Neural progenitor cell (in vitro differentiated cells): ENCODE measurements around the gene ADIG. TPM values are rescaled to one million over a fixed set of nuclear protein-coding genes. Genes with fewer than 3 reads are reported as not detected.

Experiments
- DNase-seq: peaks from one replicate; pipeline ENCODE4 v3.0.0-alpha.2; 2016; ENCODE audit warnings: low spot score
- H2AFZ ChIP-seq: fragments of 200-600 bp; sonication (generic); replicated peaks from 2 replicates; pipeline ENCODE4 v1.6.1; 2016; ENCODE audit warnings: antibody characterized with exemption
- H3F3A ChIP-seq: fragments of 200-600 bp; sonication (generic); 2 replicates; pipeline ENCODE4 v1.6.1; 2016; ENCODE audit warnings: antibody characterized with exemption, low read depth
- H3K27ac ChIP-seq: fragments of 200-600 bp; sonication (generic); 2 replicates; pipeline ENCODE4 v1.5.1; 2016; ENCODE audit warnings: mild to moderate bottlenecking
- H3K27me3 ChIP-seq: fragments of 200-600 bp; sonication (generic); 2 replicates; pipeline ENCODE4 v1.6.1; 2016; ENCODE audit warnings: mild to moderate bottlenecking, moderate library complexity
- H3K36me3 ChIP-seq: fragments of 200-600 bp; sonication (generic); 2 replicates; pipeline ENCODE4 v1.5.1; 2016
- H3K4me1 ChIP-seq: fragments of 200-600 bp; sonication (generic); 2 replicates; pipeline ENCODE4 v1.6.1; 2016; ENCODE audit warnings: mixed run types
- H3K4me2 ChIP-seq: fragments of 200-600 bp; sonication (generic); 2 replicates; pipeline ENCODE4 v1.6.1; 2016
- H3K4me3 ChIP-seq: fragments of 200-600 bp; sonication (generic); 2 replicates; pipeline ENCODE4 v1.5.1; 2016
- H3K79me2 ChIP-seq: fragments of 200-600 bp; sonication (generic); 2 replicates; pipeline ENCODE4 v1.6.1; 2016; ENCODE audit warnings: low read depth
- H3K9ac ChIP-seq: fragments of 200-600 bp; sonication (generic); 2 replicates; pipeline ENCODE4 v1.6.1; 2016
- H3K9me3 ChIP-seq: fragments of 200-600 bp; sonication (generic); 2 replicates; pipeline ENCODE4 v1.5.1; 2016; ENCODE audit warnings: low read depth
- H4K20me1 ChIP-seq: fragments of 200-600 bp; sonication (generic); 2 replicates; pipeline ENCODE4 v1.6.1; 2016; ENCODE audit warnings: low read depth
- H3K27ac Mint-ChIP-seq: 3 replicates; pipeline ENCODE4 v1.8.0; 2021; ENCODE audit warnings: mixed read lengths
- H3K27me3 Mint-ChIP-seq: 2 replicates; pipeline ENCODE4 v1.8.0; 2022; ENCODE audit warnings: low read depth, mild to moderate bottlenecking, inconsistent platforms, moderate library complexity, mixed read lengths; ENCODE audit not compliant: insufficient read depth
- H3K36me3 Mint-ChIP-seq: 3 replicates; pipeline ENCODE4 v1.8.0; 2021; ENCODE audit warnings: mixed read lengths
- H3K4me1 Mint-ChIP-seq: 3 replicates; pipeline ENCODE4 v1.8.0; 2021; ENCODE audit warnings: mixed read lengths
- H3K4me3 Mint-ChIP-seq: 3 replicates; pipeline ENCODE4 v1.8.0; 2021; ENCODE audit warnings: mild to moderate bottlenecking, moderate library complexity, mixed read lengths
- H3K9me3 Mint-ChIP-seq: 3 replicates; pipeline ENCODE4 v1.8.0; 2020; ENCODE audit warnings: mixed read lengths
- EZH2 ChIP-seq: fragments of 200-600 bp; sonication (generic); IDR thresholded peaks from 2 replicates; pipeline ENCODE4 v1.6.1; 2017; ENCODE audit warnings: antibody characterized with exemption, mild to moderate bottlenecking, moderate library complexity
- EZH2phosphoT487 ChIP-seq: fragments of 200-600 bp; sonication (generic); IDR thresholded peaks from 2 replicates; pipeline ENCODE4 v1.6.1; 2017; ENCODE audit warnings: antibody characterized with exemption
- total RNA-seq: library from RNA; depleted of rRNA; stranded (reverse); fragments of >200 nt; gene quantifications from 2 replicates; pipeline ENCODE4 v1.2.3, GENCODE V29; 2015; ENCODE audit warnings: low replicate concordance
- TF ChIP-seq, protein P1 (sequence below): fragments of 200-600 bp; sonication (generic); IDR thresholded peaks from 2 replicates; pipeline ENCODE4 v1.5.1; 2017; ENCODE audit warnings: antibody characterized with exemption, mild to moderate bottlenecking

The ADIG gene
- total RNA-seq, 1 donor from 2014 or later = not detected

DNA sequence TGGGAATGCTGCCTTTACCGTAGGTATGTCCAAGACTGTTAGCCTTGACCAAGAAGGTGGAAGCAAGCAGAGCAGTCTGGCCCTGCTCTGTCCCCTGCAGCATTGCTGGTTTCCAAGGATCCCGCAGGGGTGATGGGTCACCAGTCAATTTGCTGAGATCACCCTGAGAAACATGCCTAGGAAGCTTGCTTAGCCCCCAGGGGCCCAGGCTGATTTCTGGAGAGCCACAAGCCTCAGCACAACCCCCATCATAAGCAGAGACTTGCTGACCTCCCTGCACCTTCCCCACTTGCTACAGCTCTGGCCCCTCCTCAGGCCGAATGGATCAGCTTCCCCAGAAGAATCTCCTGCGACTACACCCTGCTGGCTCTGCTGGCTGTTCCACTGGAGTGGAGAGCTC lies 42.1 kb downstream of the ADIG start:
- no peak overlapping the region for H3K27ac ChIP-seq
- Mint-ChIP-seq H3K4me1 (peaks cover 22% of the 10 kb centered on the region), H3K4me3 (no peak overlapping the region), H3K27me3 (no peaks in the 10 kb centered on the region), H3K9me3 (peaks cover 3% of the 10 kb centered on the region), H3K36me3 (no peaks in the 10 kb centered on the region), H3K27ac (no peak overlapping the region)
- H3K79me2 ChIP-seq = no peaks in the 10 kb centered on the region
- no peaks in the 10 kb centered on the region for H3K9me3 ChIP-seq
- DNase-seq = no peak
- no peak overlapping the region for H2AFZ ChIP-seq
- H3K4me3 ChIP-seq = no peak overlapping the region
- no peak for TF ChIP-seq EZH2phosphoT487
- no peak for TF ChIP-seq EZH2
- TF ChIP-seq, protein P1, sequence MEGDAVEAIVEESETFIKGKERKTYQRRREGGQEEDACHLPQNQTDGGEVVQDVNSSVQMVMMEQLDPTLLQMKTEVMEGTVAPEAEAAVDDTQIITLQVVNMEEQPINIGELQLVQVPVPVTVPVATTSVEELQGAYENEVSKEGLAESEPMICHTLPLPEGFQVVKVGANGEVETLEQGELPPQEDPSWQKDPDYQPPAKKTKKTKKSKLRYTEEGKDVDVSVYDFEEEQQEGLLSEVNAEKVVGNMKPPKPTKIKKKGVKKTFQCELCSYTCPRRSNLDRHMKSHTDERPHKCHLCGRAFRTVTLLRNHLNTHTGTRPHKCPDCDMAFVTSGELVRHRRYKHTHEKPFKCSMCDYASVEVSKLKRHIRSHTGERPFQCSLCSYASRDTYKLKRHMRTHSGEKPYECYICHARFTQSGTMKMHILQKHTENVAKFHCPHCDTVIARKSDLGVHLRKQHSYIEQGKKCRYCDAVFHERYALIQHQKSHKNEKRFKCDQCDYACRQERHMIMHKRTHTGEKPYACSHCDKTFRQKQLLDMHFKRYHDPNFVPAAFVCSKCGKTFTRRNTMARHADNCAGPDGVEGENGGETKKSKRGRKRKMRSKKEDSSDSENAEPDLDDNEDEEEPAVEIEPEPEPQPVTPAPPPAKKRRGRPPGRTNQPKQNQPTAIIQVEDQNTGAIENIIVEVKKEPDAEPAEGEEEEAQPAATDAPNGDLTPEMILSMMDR = no peak
- no peaks in the 10 kb centered on the region for H3K27me3 ChIP-seq
- H3K9ac ChIP-seq = no peak overlapping the region
- H3K4me1 ChIP-seq = no peaks in the 10 kb centered on the region
- H3K36me3 ChIP-seq = no peaks in the 10 kb centered on the region
- H3K4me2 ChIP-seq = no peak overlapping the region
- no peaks in the 10 kb centered on the region for H3F3A ChIP-seq
- no peaks in the 10 kb centered on the region for H4K20me1 ChIP-seq

DNA sequence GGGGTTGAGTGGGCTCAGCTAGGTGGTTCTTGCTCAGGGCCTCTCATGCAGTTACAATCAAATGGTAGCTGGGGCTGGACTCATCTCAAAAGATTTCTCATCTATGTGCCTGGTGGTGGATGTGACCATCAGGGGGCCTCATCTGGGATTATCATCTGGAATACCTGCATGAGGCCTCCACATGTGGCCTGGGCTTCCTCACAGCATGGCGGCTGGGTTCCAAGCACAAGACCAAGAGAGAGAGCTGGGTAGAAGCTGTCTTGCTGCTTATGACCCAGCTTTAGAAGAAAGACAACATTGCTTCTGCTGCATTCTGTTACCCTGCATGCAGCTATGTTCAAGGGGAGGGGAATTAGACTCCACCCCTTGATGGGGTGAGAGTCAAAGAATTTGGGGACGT lies 43.1 kb downstream of the ADIG start:
- Mint-ChIP-seq H3K27me3 (no peaks in the 10 kb centered on the region), H3K4me1 (peaks cover 22% of the 10 kb centered on the region), H3K9me3 (peaks cover 3% of the 10 kb centered on the region), H3K36me3 (no peaks in the 10 kb centered on the region), H3K4me3 (no peak overlapping the region), H3K27ac (no peak overlapping the region)
- no peaks in the 10 kb centered on the region for H3F3A ChIP-seq
- no peak for TF ChIP-seq EZH2phosphoT487
- TF ChIP-seq, protein P1 = no peak
- TF ChIP-seq EZH2 = no peak
- no peaks in the 10 kb centered on the region for H4K20me1 ChIP-seq
- no peak overlapping the region for H2AFZ ChIP-seq
- no peak overlapping the region for H3K4me3 ChIP-seq
- no peaks in the 10 kb centered on the region for H3K36me3 ChIP-seq
- no peak overlapping the region for H3K27ac ChIP-seq
- H3K9ac ChIP-seq = no peak overlapping the region
- no peaks in the 10 kb centered on the region for H3K27me3 ChIP-seq
- DNase-seq = no peak
- H3K4me1 ChIP-seq = no peaks in the 10 kb centered on the region
- no peak overlapping the region for H3K4me2 ChIP-seq
- H3K79me2 ChIP-seq = no peaks in the 10 kb centered on the region
- no peaks in the 10 kb centered on the region for H3K9me3 ChIP-seq

DNA sequence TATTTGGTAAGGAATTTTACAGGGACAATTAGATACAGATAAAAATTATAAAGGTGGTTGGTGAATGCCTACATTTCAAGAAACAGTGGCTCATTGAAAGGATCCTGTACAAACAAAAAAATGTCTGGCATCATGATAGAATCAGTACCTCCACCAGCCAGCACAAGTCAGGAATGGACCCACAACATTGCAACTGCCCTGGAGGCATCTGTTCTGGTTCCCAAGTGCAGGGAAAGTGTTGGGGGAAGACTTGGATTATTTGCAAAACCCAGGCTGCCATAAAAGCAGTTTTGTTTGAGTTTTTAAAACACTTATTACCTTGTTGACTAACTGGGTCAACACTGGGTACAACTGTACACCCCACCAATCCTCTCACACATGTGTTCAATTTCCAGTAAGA lies 44.9 kb downstream of the ADIG start:
- Mint-ChIP-seq H3K4me3 (no peak overlapping the region), H3K27me3 (no peaks in the 10 kb centered on the region), H3K36me3 (no peaks in the 10 kb centered on the region), H3K9me3 (peaks cover 3% of the 10 kb centered on the region), H3K4me1 (peaks cover 14% of the 10 kb centered on the region), H3K27ac (no peak overlapping the region)
- Histone ChIP-seq H3K36me3 (no peaks in the 10 kb centered on the region), H3K4me3 (no peak overlapping the region), H3K27me3 (no peaks in the 10 kb centered on the region), H3K79me2 (no peaks in the 10 kb centered on the region), H3K9me3 (no peaks in the 10 kb centered on the region), H3K9ac (no peak overlapping the region), H3K27ac (no peak overlapping the region), H2AFZ (no peak overlapping the region), H3K4me1 (no peaks in the 10 kb centered on the region), H3K4me2 (no peak overlapping the region), H3F3A (no peaks in the 10 kb centered on the region), H4K20me1 (no peaks in the 10 kb centered on the region)
- no peak for DNase-seq
- no peak for TF ChIP-seq EZH2phosphoT487
- no peak for TF ChIP-seq EZH2
- TF ChIP-seq, protein P1 = no peak
